H1 (cell line): Measurements from ENCODE around the gene MEF2C. TPM values are rescaled to one million over a fixed set of nuclear protein-coding genes. Genes with fewer than 3 reads are reported as not detected.

ENCODE experiments used
- ATF3 ChIP-seq: IDR thresholded peaks from 2 replicates; pipeline ENCODE4 v1.6.1; 2011; ENCODE audit warnings: low read depth, mild to moderate bottlenecking, low read length; ENCODE audit not compliant: insufficient read depth
- CHD7 ChIP-seq: fragments of 300-600 bp; sonication (generic); IDR thresholded peaks from 2 replicates; pipeline ENCODE4 v1.7.1; 2012; ENCODE audit warnings: low read length, moderate library complexity, mild to moderate bottlenecking, inconsistent platforms; ENCODE audit not compliant: insufficient replicate concordance
- EP300 ChIP-seq, 2 experiments: IDR thresholded peaks; 1 replicate in 1 of 2; 2 replicates in 1 of 2; pipeline ENCODE4 v1.6.1; 2011 to 2012; ENCODE audit warnings: low read depth in 2 of 2, low read length in 2 of 2, mild to moderate bottlenecking in 2 of 2, borderline replicate concordance in 1 of 2, inconsistent platforms in 1 of 2, moderate library complexity in 1 of 2
- GTF2F1 ChIP-seq: IDR thresholded peaks from 2 replicates; pipeline ENCODE4 v1.6.1; 2012; ENCODE audit warnings: low read depth, low read length, improper control_type of control experiment, borderline replicate concordance
- HDAC6 ChIP-seq: IDR thresholded peaks from one replicate; pipeline ENCODE4 v1.7.1; 2012; ENCODE audit warnings: low read depth, mild to moderate bottlenecking, inconsistent platforms, low read length, moderate library complexity
- RBBP5 ChIP-seq: IDR thresholded peaks from 2 replicates; pipeline ENCODE4 v1.7.1; 2012; ENCODE audit warnings: low read depth, mild to moderate bottlenecking, inconsistent platforms, low read length, moderate library complexity, borderline replicate concordance
- SP2 ChIP-seq: IDR thresholded peaks from 2 replicates; pipeline ENCODE4 v1.6.1; 2012; ENCODE audit warnings: mild to moderate bottlenecking, low read length, inconsistent platforms
- SRF ChIP-seq: IDR thresholded peaks from 2 replicates; pipeline ENCODE4 v1.6.1; 2011; ENCODE audit warnings: mild to moderate bottlenecking, low read depth, low read length, moderate library complexity
- TCF12 ChIP-seq: IDR thresholded peaks from 2 replicates; pipeline ENCODE4 v1.6.1; 2011; ENCODE audit warnings: low read depth, mild to moderate bottlenecking, low read length
- polyA plus RNA-seq, 7 experiments: library from polyadenylated mRNA; depleted of rRNA in 3 of 7; stranded (reverse) in 5 of 7; unstranded in 2 of 7; fragments of >200 nt in 5 of 7; fragments of 200-250 nt in 2 of 7; gene quantifications; 1 replicate in 5 of 7; 2 replicates in 1 of 7; 4 replicates in 1 of 7; pipeline versions ENCODE4 v1.2.1 to v1.2.3, GENCODE V29; 2011 to 2013; ENCODE audit warnings: missing spikeins in 2 of 7, mixed read lengths in 2 of 7
- total RNA-seq: library from RNA; stranded (reverse); fragmentation: NEBNext Ultra II Directional; extraction: Animal tissue kit (Norgen Biotek cat#: 25700); gene quantifications from 2 replicates; pipeline ENCODE4 v1.2.1, GENCODE V29; 2021
- TF ChIP-seq, protein P1 (sequence below): IDR thresholded peaks from 2 replicates; pipeline ENCODE4 v1.6.1; 2012; ENCODE audit warnings: inconsistent platforms

MEF2C gene
- total and polyA plus RNA-seq, 2 of the 8 experiments (the other 6 are each of a cell fraction or from before 2014, with no cell fraction given) = 0.59 to 0.99 TPM

GRCh38 chr5:88681211-88681803 lies 201.7 kb downstream of the MEF2C start (continued):
- no peak for TF ChIP-seq CHD7
- no peak for TF ChIP-seq ATF3
- TF ChIP-seq EP300 (IDR thresholded peaks at IDR 0.05; ENCODE audit: borderline replicate concordance in 1 of 2, low read depth in 2 of 2, low read length in 2 of 2) = no peak
- TF ChIP-seq SRF = no peak
- no peak for TF ChIP-seq GTF2F1
- TF ChIP-seq HDAC6 = no peak
- TF ChIP-seq RBBP5 = no peak
- no peak for TF ChIP-seq SP2
- no peak for TF ChIP-seq TCF12
- TF ChIP-seq, protein P1, sequence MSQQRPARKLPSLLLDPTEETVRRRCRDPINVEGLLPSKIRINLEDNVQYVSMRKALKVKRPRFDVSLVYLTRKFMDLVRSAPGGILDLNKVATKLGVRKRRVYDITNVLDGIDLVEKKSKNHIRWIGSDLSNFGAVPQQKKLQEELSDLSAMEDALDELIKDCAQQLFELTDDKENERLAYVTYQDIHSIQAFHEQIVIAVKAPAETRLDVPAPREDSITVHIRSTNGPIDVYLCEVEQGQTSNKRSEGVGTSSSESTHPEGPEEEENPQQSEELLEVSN = no peak
